GM23338 (cell line): Measurements from ENCODE around the gene C1orf87. TPM values are rescaled to one million over a fixed set of nuclear protein-coding genes. Genes with fewer than 3 reads are reported as not detected.

Experiments used
- ATAC-seq: fragments of 200-7000 bp; cut with Tn5 transposase; 3 replicates; pipeline ENCODE4 v1.9.1; 2020
- DNase-seq: peaks from one replicate; pipeline ENCODE4 v3.0.0-alpha.2; 2015; ENCODE audit warnings: low spot score
- H2AFZ ChIP-seq: fragments of 200-600 bp; sonication (generic); 2 replicates; pipeline ENCODE4 v1.8.0; 2016; ENCODE audit warnings: antibody characterized with exemption, mild to moderate bottlenecking, moderate library complexity
- H3F3A ChIP-seq: fragments of 200-600 bp; sonication (generic); replicated peaks from 2 replicates; pipeline ENCODE4 v1.8.0; 2017; ENCODE audit warnings: antibody characterized with exemption, mixed run types, low read depth
- H3K27ac ChIP-seq: fragments of 200-600 bp; sonication (generic); 2 replicates; pipeline ENCODE4 v1.6.1; 2016; ENCODE audit warnings: low read depth
- H3K27me3 ChIP-seq: fragments of 200-600 bp; sonication (generic); 2 replicates; pipeline ENCODE4 v1.8.0; 2016; ENCODE audit warnings: mild to moderate bottlenecking, mixed run types, moderate library complexity; ENCODE audit not compliant: insufficient read depth
- H3K36me3 ChIP-seq: fragments of 200-600 bp; sonication (generic); 2 replicates; pipeline ENCODE4 v1.8.0; 2016; ENCODE audit warnings: mild to moderate bottlenecking; ENCODE audit not compliant: insufficient read depth
- H3K4me1 ChIP-seq: fragments of 200-600 bp; sonication (generic); 2 replicates; pipeline ENCODE4 v1.8.0; 2016; ENCODE audit warnings: mild to moderate bottlenecking, moderate library complexity; ENCODE audit not compliant: insufficient read depth
- H3K4me2 ChIP-seq: fragments of 200-600 bp; sonication (generic); 2 replicates; pipeline ENCODE4 v1.7.1; 2017; ENCODE audit warnings: mixed run types
- H3K4me3 ChIP-seq: fragments of 200-600 bp; sonication (generic); 2 replicates; pipeline ENCODE4 v1.6.1; 2016; ENCODE audit warnings: mixed run types
- H3K79me2 ChIP-seq: fragments of 200-600 bp; sonication (generic); replicated peaks from 2 replicates; pipeline ENCODE4 v1.8.0; 2017; ENCODE audit warnings: mild to moderate bottlenecking; ENCODE audit not compliant: insufficient read depth
- H3K9me2 ChIP-seq: fragments of 200-600 bp; sonication (generic); 2 replicates; pipeline ENCODE4 v1.8.0; 2017; ENCODE audit not compliant: insufficient read depth
- H4K20me1 ChIP-seq: fragments of 200-600 bp; sonication (generic); replicated peaks from 2 replicates; pipeline ENCODE4 v1.8.0; 2017; ENCODE audit warnings: mild to moderate bottlenecking; ENCODE audit not compliant: insufficient read depth
- H3K27ac Mint-ChIP-seq: 2 replicates; pipeline ENCODE4 v1.8.0; 2020; ENCODE audit warnings: inconsistent platforms, mild to moderate bottlenecking, moderate library complexity, mixed read lengths
- H3K27me3 Mint-ChIP-seq: 3 replicates; pipeline ENCODE4 v1.8.0; 2022; ENCODE audit warnings: low read depth, mild to moderate bottlenecking, moderate library complexity, mixed read lengths, inconsistent platforms; ENCODE audit not compliant: insufficient read depth, poor library complexity
- H3K36me3 Mint-ChIP-seq: 3 replicates; pipeline ENCODE4 v1.8.0; 2021; ENCODE audit warnings: low read depth, mild to moderate bottlenecking, inconsistent platforms, moderate library complexity, mixed read lengths
- H3K4me1 Mint-ChIP-seq: 3 replicates; pipeline ENCODE4 v1.8.0; 2020; ENCODE audit warnings: mild to moderate bottlenecking, inconsistent platforms, mixed read lengths
- H3K4me3 Mint-ChIP-seq: 3 replicates; pipeline ENCODE4 v1.8.0; 2021; ENCODE audit warnings: moderate library complexity, mild to moderate bottlenecking, inconsistent platforms, mixed read lengths
- H3K9me3 Mint-ChIP-seq: 3 replicates; pipeline ENCODE4 v1.8.0; 2020; ENCODE audit warnings: moderate library complexity, mild to moderate bottlenecking, inconsistent platforms, mixed read lengths
- CREB1 ChIP-seq: fragments of 250-450 bp; sonication (Bioruptor Pico); IDR thresholded peaks from 2 replicates; pipeline ENCODE4 v1.5.0; 2020; ENCODE audit warnings: low read depth, mild to moderate bottlenecking, moderate library complexity
- EZH2 ChIP-seq: fragments of 200-600 bp; sonication (generic); IDR thresholded peaks from one replicate; pipeline ENCODE4 v1.8.0; 2017; ENCODE audit warnings: antibody characterized with exemption, mild to moderate bottlenecking, low read depth; ENCODE audit not compliant: unreplicated experiment
- NANOG ChIP-seq: IDR thresholded peaks from 2 replicates; pipeline ENCODE4 v1.6.1; 2016; ENCODE audit warnings: antibody characterized with exemption, borderline replicate concordance
- REST ChIP-seq: IDR thresholded peaks from one replicate; pipeline ENCODE4 v1.6.1; 2018; ENCODE audit warnings: antibody characterized with exemption; ENCODE audit not compliant: unreplicated experiment
- ZNF114 ChIP-seq: fragments of 250-450 bp; sonication (Bioruptor Pico); IDR thresholded peaks from 2 replicates; pipeline ENCODE4 v1.5.0; 2020; ENCODE audit warnings: mild to moderate bottlenecking, moderate library complexity
- ZNF331 ChIP-seq: fragments of 250-450 bp; sonication (Bioruptor Pico); IDR thresholded peaks from 2 replicates; pipeline ENCODE4 v1.5.0; 2020; ENCODE audit warnings: low read depth, mild to moderate bottlenecking, moderate library complexity
- polyA plus RNA-seq: library from polyadenylated mRNA; unstranded; fragments of >200 nt; fragmentation: Nextera tagmentation; extraction: Ambion mirVana; gene quantifications from 2 replicates; pipeline ENCODE4 v1.2.1, GENCODE V29; 2016
- total RNA-seq: library from RNA; depleted of rRNA; stranded (reverse); fragments of >200 nt; shearing (Covaris generic); gene quantifications from 2 replicates; pipeline ENCODE4 v1.2.3, GENCODE V29; 2014
- TF ChIP-seq, protein P1 (sequence below), 2 experiments: fragments of 200-600 bp in 1 of 2; sonication (generic) in 1 of 2; conservative IDR thresholded peaks; 2 replicates each; pipeline versions ENCODE4 v1.5.1 to v1.6.1; 2016 to 2017; ENCODE audit warnings: antibody characterized with exemption in 2 of 2, low read depth in 2 of 2, mild to moderate bottlenecking in 2 of 2, moderate library complexity in 1 of 2

The C1orf87 gene
- total and polyA plus RNA-seq, 2 experiments from 2014 or later = 0.07 to 0.21 TPM

DNA sequence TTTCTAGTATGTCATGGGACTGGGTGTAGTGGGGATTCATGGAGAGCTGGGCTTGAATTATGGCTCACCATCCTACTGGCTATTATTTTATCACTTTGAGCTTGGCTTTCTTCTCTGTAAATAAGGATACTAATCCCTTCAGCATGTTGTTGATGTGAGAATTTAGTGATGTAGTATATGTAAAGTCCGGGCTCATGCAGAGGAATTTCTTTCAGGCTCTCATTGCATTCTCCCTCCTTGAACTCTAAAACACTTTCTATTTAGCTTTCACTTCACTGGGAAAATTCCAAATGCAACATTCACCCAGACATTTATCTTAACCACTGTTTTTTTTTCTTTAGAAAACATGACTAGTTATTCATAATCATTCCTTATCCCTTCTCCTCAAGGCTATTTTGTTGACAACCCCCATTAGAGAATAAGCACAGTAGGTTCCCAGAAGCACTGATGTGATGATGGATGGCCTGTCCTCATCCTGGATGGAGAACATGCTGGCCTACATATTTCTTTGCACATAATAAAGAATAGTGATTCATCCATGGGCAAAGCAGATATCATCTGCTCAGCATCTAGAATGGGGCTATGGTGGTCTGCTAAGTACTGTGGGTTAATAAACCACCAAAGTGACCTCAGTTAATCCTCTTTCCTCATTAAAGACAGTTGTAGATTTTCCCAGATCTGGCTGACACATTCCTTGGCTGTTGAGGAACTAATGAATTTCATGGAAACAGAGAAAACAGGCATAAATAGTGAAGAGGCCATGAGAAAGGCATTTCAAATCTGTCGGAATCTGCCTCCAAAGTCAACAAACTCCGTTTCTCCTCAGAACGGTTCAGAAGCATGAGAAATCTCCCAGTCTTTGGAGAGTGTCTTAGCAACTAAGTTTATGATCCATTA is 79.0 kb downstream of the C1orf87 start:
- no peaks in the 10 kb centered on the region for H3K79me2 ChIP-seq
- no peak overlapping the region for H3K4me3 ChIP-seq
- no peak overlapping the region for H3K4me2 ChIP-seq
- H3K9me2 ChIP-seq = 0 out of 2 replicates have a peak, but pooled peaks cover 4% of the 10 kb centered on the region
- DNase-seq = no peak
- H3K27me3 ChIP-seq = no peaks in the 10 kb centered on the region
- H3K27me3 Mint-ChIP-seq = no peaks in the 10 kb centered on the region
- H3K9me3 Mint-ChIP-seq = no peaks in the 10 kb centered on the region
- peaks cover 17% of the 10 kb centered on the region for H3K4me1 Mint-ChIP-seq
- H3K4me1 ChIP-seq = peaks cover 4% of the 10 kb centered on the region; the same call in 1 of the 2 replicates
- H3F3A ChIP-seq = no peaks in the 10 kb centered on the region
- H3K4me3 Mint-ChIP-seq = no peak overlapping the region
- H3K27ac ChIP-seq = no peak overlapping the region
- ATAC-seq = no peak
- no peaks in the 10 kb centered on the region for H3K36me3 ChIP-seq
- H3K27ac Mint-ChIP-seq = no peak overlapping the region
- no peak overlapping the region for H2AFZ ChIP-seq
- TF ChIP-seq CREB1 (CRISPR knock-in tag) (no peak), REST (no peak), NANOG (no peak), ZNF114 (no peak)
- TF ChIP-seq, protein P1, sequence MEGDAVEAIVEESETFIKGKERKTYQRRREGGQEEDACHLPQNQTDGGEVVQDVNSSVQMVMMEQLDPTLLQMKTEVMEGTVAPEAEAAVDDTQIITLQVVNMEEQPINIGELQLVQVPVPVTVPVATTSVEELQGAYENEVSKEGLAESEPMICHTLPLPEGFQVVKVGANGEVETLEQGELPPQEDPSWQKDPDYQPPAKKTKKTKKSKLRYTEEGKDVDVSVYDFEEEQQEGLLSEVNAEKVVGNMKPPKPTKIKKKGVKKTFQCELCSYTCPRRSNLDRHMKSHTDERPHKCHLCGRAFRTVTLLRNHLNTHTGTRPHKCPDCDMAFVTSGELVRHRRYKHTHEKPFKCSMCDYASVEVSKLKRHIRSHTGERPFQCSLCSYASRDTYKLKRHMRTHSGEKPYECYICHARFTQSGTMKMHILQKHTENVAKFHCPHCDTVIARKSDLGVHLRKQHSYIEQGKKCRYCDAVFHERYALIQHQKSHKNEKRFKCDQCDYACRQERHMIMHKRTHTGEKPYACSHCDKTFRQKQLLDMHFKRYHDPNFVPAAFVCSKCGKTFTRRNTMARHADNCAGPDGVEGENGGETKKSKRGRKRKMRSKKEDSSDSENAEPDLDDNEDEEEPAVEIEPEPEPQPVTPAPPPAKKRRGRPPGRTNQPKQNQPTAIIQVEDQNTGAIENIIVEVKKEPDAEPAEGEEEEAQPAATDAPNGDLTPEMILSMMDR (conservative IDR thresholded peaks at IDR 0.05; ENCODE audit: low read depth in 2 of 2) = no peak
- H4K20me1 ChIP-seq = no peaks in the 10 kb centered on the region
- H3K36me3 Mint-ChIP-seq = no peaks in the 10 kb centered on the region

- Histone ChIP-seq H3K36me3 (no peaks in the 10 kb centered on the region), H3K27me3 (no peaks in the 10 kb centered on the region), H3K9me2 (0 out of 2 replicates have a peak, but pooled peaks cover 4% of the 10 kb centered on the region), H2AFZ (no peak overlapping the region), H3F3A (no peaks in the 10 kb centered on the region), H4K20me1 (no peaks in the 10 kb centered on the region), H3K27ac (no peak overlapping the region), H3K4me2 (no peak overlapping the region), H3K79me2 (no peaks in the 10 kb centered on the region), H3K4me1 (peaks cover 2% of the 10 kb centered on the region; the same call in 1 of the 2 replicates), H3K4me3 (no peak overlapping the region)
- H3K4me1 Mint-ChIP-seq = peaks cover 6% of the 10 kb centered on the region; the same call in 2 of the 3 replicates
- no peak for ATAC-seq
- H3K36me3 Mint-ChIP-seq = no peaks in the 10 kb centered on the region
- no peak overlapping the region for H3K4me3 Mint-ChIP-seq
- DNase-seq = no peak
- H3K27me3 Mint-ChIP-seq = peaks cover 1% of the 10 kb centered on the region
- H3K27ac Mint-ChIP-seq = no peak overlapping the region
- no peaks in the 10 kb centered on the region for H3K9me3 Mint-ChIP-seq
- TF ChIP-seq ZNF331 (CRISPR knock-in tag) (no peak), ZNF114 (no peak), EZH2 (no peak), NANOG (no peak)
- TF ChIP-seq, protein P1 (conservative IDR thresholded peaks at IDR 0.05; ENCODE audit: low read depth in 2 of 2) = no peak
These were observed 81.3 kb downstream of the C1orf87 start for GRCh38 chr1:59992040-59992820.
